ENCODE data around the gene TPRA1. TPM values are rescaled to one million over a fixed set of nuclear protein-coding genes. Genes with fewer than 3 reads are reported as not detected.

Gene TPRA1
- total and polyA plus RNA-seq, 2 of the 4 experiments (the other 2 are of a cell fraction): 17.9 to 40.1 TPM

DNA sequence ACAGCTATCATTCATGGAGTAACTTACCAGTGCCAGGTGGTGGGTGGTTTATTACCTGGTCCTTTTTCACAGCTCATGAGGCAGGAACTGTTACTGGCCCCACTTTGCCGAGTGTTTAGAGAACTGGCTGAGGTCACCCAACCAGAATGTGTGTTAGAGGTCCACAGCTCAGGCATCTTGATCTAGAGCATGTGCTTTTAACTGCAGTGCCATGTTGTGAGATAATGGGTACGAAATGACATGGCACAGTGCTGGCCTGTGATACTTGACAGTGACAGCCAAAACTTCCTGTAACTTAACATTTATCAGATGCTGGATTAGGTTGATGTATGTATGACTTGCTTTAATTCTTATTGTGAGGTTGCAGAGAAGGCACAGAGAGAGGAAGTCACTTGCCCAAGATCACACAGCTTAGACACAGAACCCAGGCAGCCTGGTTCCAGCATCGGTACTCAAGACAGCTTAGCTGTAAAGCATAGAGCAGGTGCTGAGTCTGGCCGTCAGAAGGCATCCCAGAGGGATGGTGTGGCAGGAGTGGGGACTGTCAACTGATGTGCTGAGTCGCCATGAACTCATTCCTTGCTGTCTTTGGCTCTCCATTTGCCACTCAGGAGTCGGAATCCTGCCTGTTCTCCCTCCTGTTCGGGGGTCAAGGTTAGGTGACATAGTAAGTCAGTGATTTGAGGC, 17.3 kb upstream of the TPRA1 start:
- H4K20me1 ChIP-seq (ENCODE audit: insufficient read depth, low read length): no peaks in the 10 kb centered on the region
- H3K27me3 ChIP-seq (ENCODE audit: control insufficient read depth, insufficient read depth, low read length): no peaks in the 10 kb centered on the region
- ChIA-PET CTCF (interaction anchor here (1.0 kb wide), 1 partner anchor 43 kb away, joined by 5 read pairs; no protein-coding TSS in a partner anchor), POLR2A (ENCODE audit: unreplicated experiment) (no interaction called here)
- H2BK20ac ChIP-seq (ENCODE audit: low read depth, low read length): no peak overlapping the region
- DNase-seq: no peak
- no peak overlapping the region for H4K91ac ChIP-seq (ENCODE audit: insufficient read depth, low read depth, low read length)
- H3K9ac ChIP-seq (ENCODE audit: low read depth, low read length): no peak overlapping the region
- no peak overlapping the region for H3K4ac ChIP-seq (ENCODE audit: low read depth, low read length)
- no peak overlapping the region for H2AK5ac ChIP-seq (ENCODE audit: low read depth, low read length)
- H3K4me1 ChIP-seq (ENCODE audit: control insufficient read depth, insufficient read depth, low read length): peaks cover 4% of the 10 kb centered on the region; the same call in 1 of the 2 replicates
- H2AK9ac ChIP-seq (replicated peaks; ENCODE audit: low read depth, low read length, poor library complexity): no peak overlapping the region
- H3K36me3 ChIP-seq (ENCODE audit: control insufficient read depth, insufficient read depth, low read length): peaks cover 33% of the 10 kb centered on the region
- H3K23ac ChIP-seq (ENCODE audit: low read depth, low read length): no peak overlapping the region
- dilution Hi-C loops (cut with HindIII; ENCODE audit: low sequenced_read_pairs, unreplicated experiment): no loop called here
- no peak overlapping the region for H3K4me2 ChIP-seq (ENCODE audit: low read depth, low read length)
- 0 out of 4 replicates have a peak, but pooled peaks cover 0 to 2% of the 10 kb centered on the region in 2 experiments for H3K79me1 ChIP-seq (ENCODE audit: low read depth in 1 of 2, low read length in 2 of 2)
- no peak overlapping the region for H3K27ac ChIP-seq (ENCODE audit: insufficient read depth, low read length)
- TF ChIP-seq CTCF (conservative IDR thresholded peaks at IDR 0.05; ENCODE audit: low read depth, low read length) (no peak), MAZ (IDR thresholded peaks at IDR 0.05; ENCODE audit: borderline replicate concordance, low read depth, low read length) (no peak), RCOR1 (IDR thresholded peaks at IDR 0.05; ENCODE audit: insufficient replicate concordance, low read length) (no peak)
- H3K9me1 ChIP-seq (ENCODE audit: insufficient read depth, low read length): peaks cover 4% of the 10 kb centered on the region; the same call in 1 of the 2 replicates
- H2AFZ ChIP-seq (replicated peaks; ENCODE audit: low read length, poor library complexity): no peak overlapping the region
- no peak overlapping the region for H2BK15ac ChIP-seq (ENCODE audit: low read depth, low read length)
- H2BK5ac ChIP-seq (ENCODE audit: low read depth, low read length, poor library complexity, severe bottlenecking): no peak overlapping the region
- no peak for ATAC-seq (ENCODE audit: low read depth)
- no peak overlapping the region for H2BK120ac ChIP-seq (ENCODE audit: low read depth, low read length)
- BruUV-seq (replicated peaks): no TSS peak
- in situ Hi-C loops (cut with MboI; ENCODE audit: low sequenced_read_pairs): no loop called here
- H4K5ac ChIP-seq (ENCODE audit: low read depth, low read length): no peak overlapping the region
- H3K4me3 ChIP-seq (ENCODE audit: insufficient read depth, low read depth, low read length): no peak overlapping the region
- no peak overlapping the region for H3K56ac ChIP-seq (ENCODE audit: extremely low read depth, insufficient read depth, low read length)
- no peak overlapping the region for H3K18ac ChIP-seq (ENCODE audit: low read depth, low read length)
- H3K9me3 ChIP-seq (ENCODE audit: control insufficient read depth, insufficient read depth, low read length): no peaks in the 10 kb centered on the region
- 92% methylated on average over 2 of the region's 7 CpGs; no CpG with 5 or more reads in 1 of the 2 experiments for WGBS, 2 experiments (ENCODE audit: extremely low coverage in 2 of 2, insufficient read length in 1 of 2)
- H3K14ac ChIP-seq (replicated peaks; ENCODE audit: low read depth, low read length): no peak overlapping the region
- intact Hi-C loops (cut with micrococcal nuclease): no loop called here
- no peak overlapping the region for H4K8ac ChIP-seq (ENCODE audit: low read depth in 2 of 2, low read length in 2 of 2)
